Mesenchymal stem cell (in vitro differentiated cells and primary cell): ENCODE data around the gene BORCS5.

ENCODE experiments used
- DNase-seq: peaks from one replicate; pipeline ENCODE4 v3.0.0-alpha.2; 2013
- H2AFZ ChIP-seq: one replicate; pipeline ENCODE4 v1.6.1; 2013; ENCODE audit warnings: low read depth, mild to moderate bottlenecking, control low read depth, inconsistent platforms, low read length, moderate library complexity
- H2AK5ac ChIP-seq: 2 replicates; pipeline ENCODE4 v1.6.1; 2013; ENCODE audit warnings: low read length, moderate library complexity, mild to moderate bottlenecking, inconsistent platforms; ENCODE audit not compliant: severe bottlenecking
- H2BK120ac ChIP-seq: one replicate; pipeline ENCODE4 v1.6.1; 2013; ENCODE audit warnings: low read depth, mild to moderate bottlenecking, inconsistent platforms, low read length, moderate library complexity
- H2BK12ac ChIP-seq, 2 experiments: one replicate each; pipeline ENCODE4 v1.6.1; 2013; ENCODE audit warnings: inconsistent platforms in 2 of 2, low read length in 2 of 2, mild to moderate bottlenecking in 2 of 2, moderate library complexity in 2 of 2, control low read depth in 1 of 2
- H2BK15ac ChIP-seq: one replicate; pipeline ENCODE4 v1.6.1; 2013; ENCODE audit warnings: mild to moderate bottlenecking, low read depth, inconsistent platforms; ENCODE audit not compliant: poor library complexity, severe bottlenecking
- H2BK5ac ChIP-seq: 2 replicates; pipeline ENCODE4 v1.6.1; 2013; ENCODE audit warnings: low read depth, mild to moderate bottlenecking, low read length, control low read depth, inconsistent platforms; ENCODE audit not compliant: poor library complexity, severe bottlenecking
- H3K14ac ChIP-seq, 2 experiments: one replicate each; pipeline ENCODE4 v1.6.1; 2013; ENCODE audit warnings: inconsistent platforms in 2 of 2, low read length in 2 of 2, control low read depth in 1 of 2, mild to moderate bottlenecking in 1 of 2, moderate library complexity in 1 of 2
- H3K18ac ChIP-seq, 2 experiments: one replicate each; pipeline ENCODE4 v1.6.1; 2013; ENCODE audit warnings: inconsistent platforms in 2 of 2, low read length in 2 of 2, control low read depth in 1 of 2, low read depth in 1 of 2, mild to moderate bottlenecking in 1 of 2
- H3K23ac ChIP-seq, 2 experiments: one replicate each; pipeline ENCODE4 v1.6.1; 2013; ENCODE audit warnings: inconsistent platforms in 2 of 2, low read length in 2 of 2, mild to moderate bottlenecking in 2 of 2, moderate library complexity in 2 of 2, control low read depth in 1 of 2
- H3K27ac ChIP-seq: 2 replicates; pipeline ENCODE4 v1.5.1; 2013; ENCODE audit warnings: mild to moderate bottlenecking, moderate library complexity, low read length, control low read depth, inconsistent platforms; ENCODE audit not compliant: poor library complexity, severe bottlenecking
- H3K27me3 ChIP-seq, 2 experiments: 2 replicates each; pipeline versions ENCODE4 v1.6.1 to v1.7.0; 2013; ENCODE audit warnings: low read length in 2 of 2, mild to moderate bottlenecking in 2 of 2, moderate library complexity in 2 of 2, control low read depth in 1 of 2, inconsistent platforms in 1 of 2; ENCODE audit not compliant: control insufficient read depth in 1 of 2, insufficient read depth in 1 of 2
- H3K36me3 ChIP-seq, 2 experiments: 2 replicates each; pipeline versions ENCODE4 v1.6.1 to v1.7.0; 2013; ENCODE audit warnings: low read length in 2 of 2, control low read depth in 1 of 2, inconsistent platforms in 1 of 2, low read depth in 1 of 2, mild to moderate bottlenecking in 1 of 2; ENCODE audit not compliant: insufficient read depth in 2 of 2, control insufficient read depth in 1 of 2
- H3K4ac ChIP-seq, 2 experiments: one replicate each; pipeline ENCODE4 v1.6.1; 2013; ENCODE audit warnings: inconsistent platforms in 2 of 2, low read length in 2 of 2, mild to moderate bottlenecking in 2 of 2, moderate library complexity in 2 of 2, control low read depth in 1 of 2, low read depth in 1 of 2
- H3K4me1 ChIP-seq: 2 replicates; pipeline ENCODE4 v1.6.1; 2013; ENCODE audit warnings: low read depth, low read length, control low read depth; ENCODE audit not compliant: control insufficient read depth, insufficient read depth
- H3K4me2 ChIP-seq: 2 replicates; pipeline ENCODE4 v1.6.1; 2013; ENCODE audit warnings: low read length, mild to moderate bottlenecking, inconsistent platforms; ENCODE audit not compliant: poor library complexity, severe bottlenecking
- H3K4me3 ChIP-seq, 2 experiments: 2 replicates each; pipeline versions ENCODE4 v1.5.1 to v1.7.0; 2013; ENCODE audit warnings: low read length in 2 of 2, mild to moderate bottlenecking in 2 of 2, control low read depth in 1 of 2, low read depth in 1 of 2; ENCODE audit not compliant: insufficient read depth in 1 of 2
- H3K79me1 ChIP-seq: replicated peaks from 2 replicates; pipeline ENCODE4 v1.6.1; 2013; ENCODE audit warnings: mild to moderate bottlenecking, control low read depth, low read length, inconsistent platforms; ENCODE audit not compliant: poor library complexity, severe bottlenecking
- H3K9ac ChIP-seq: 2 replicates; pipeline ENCODE4 v1.7.0; 2013; ENCODE audit warnings: mild to moderate bottlenecking, low read length, moderate library complexity
- H3K9me3 ChIP-seq: 2 replicates; pipeline ENCODE4 v1.7.0; 2013; ENCODE audit warnings: mild to moderate bottlenecking, low read length; ENCODE audit not compliant: control insufficient read depth
- H4K8ac ChIP-seq: one replicate; pipeline ENCODE4 v1.6.1; 2013; ENCODE audit warnings: inconsistent platforms, mild to moderate bottlenecking, low read length, moderate library complexity
- H4K91ac ChIP-seq: one replicate; pipeline ENCODE4 v1.6.1; 2013; ENCODE audit warnings: mild to moderate bottlenecking, low read length, inconsistent platforms
- WGBS: methylation state at CpG from one replicate; pipeline ENCODE4 v1.1.7; 2013; ENCODE audit warnings: mixed read lengths; 5-methylcytosine and 5-hydroxymethylcytosine counted together

BORCS5 gene

GRCh38 chr12:12508612-12509011 lies 151.7 kb downstream of the BORCS5 start:
- Histone ChIP-seq H2BK120ac (no peak overlapping the region), H2BK5ac (no peak overlapping the region), H2BK12ac (no peak overlapping the region), H3K23ac (no peak overlapping the region), H3K36me3 (peaks cover 0 to 6% of the 10 kb centered on the region in 2 experiments), H3K9ac (no peak overlapping the region), H3K79me1 (peaks cover 14% of the 10 kb centered on the region), H2BK15ac (no peak overlapping the region), H3K27ac (no peak overlapping the region), H4K91ac (no peak overlapping the region), H3K4me3 (no peak overlapping the region), H3K4me2 (no peak overlapping the region), H3K9me3 (no peaks in the 10 kb centered on the region), H2AFZ (no peak overlapping the region), H2AK5ac (no peak overlapping the region), H3K27me3 (no peaks in the 10 kb centered on the region), H4K8ac (no peak overlapping the region), H3K4ac (no peak overlapping the region), H3K14ac (no peak overlapping the region), H3K18ac (no peak overlapping the region), H3K4me1 (peaks cover 2% of the 10 kb centered on the region)
- WGBS, result 100% methylated on average over 1 of the region's 2 CpGs
- peak; percentile 13 for DNase-seq

DNA sequence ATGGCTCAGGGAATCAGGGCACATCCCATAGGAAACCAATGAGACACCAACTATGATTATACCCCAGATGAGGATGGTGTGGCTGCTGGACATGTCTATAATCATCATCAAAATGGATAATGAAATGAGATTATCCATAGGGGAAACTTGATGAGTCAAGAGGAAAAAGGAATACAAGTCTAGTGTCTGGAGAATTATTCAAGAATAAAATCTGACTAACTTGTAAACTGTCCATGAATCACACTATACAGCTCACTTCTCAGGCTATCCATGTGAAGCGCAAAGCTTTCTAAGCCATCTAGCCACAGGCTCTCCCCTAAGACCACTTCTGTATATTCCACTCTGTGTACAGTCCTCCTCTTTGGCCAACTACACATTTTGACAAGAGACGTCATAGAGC lies 153.3 kb downstream of the BORCS5 start:
- no peak overlapping the region for H2BK5ac ChIP-seq
- no peak overlapping the region for H2BK12ac ChIP-seq
- H3K4me2 ChIP-seq, result no peak overlapping the region
- peak; percentile 67 for DNase-seq
- no peak overlapping the region for H3K23ac ChIP-seq
- H3K4ac ChIP-seq, result no peak overlapping the region
- H4K91ac ChIP-seq, result no peak overlapping the region
- H2AK5ac ChIP-seq, result no peak overlapping the region
- H2BK15ac ChIP-seq, result no peak overlapping the region
- no peak overlapping the region for H3K14ac ChIP-seq
- no peaks in the 10 kb centered on the region for H3K9me3 ChIP-seq
- no peak overlapping the region for H3K18ac ChIP-seq
- no peak overlapping the region for H2BK120ac ChIP-seq
- H4K8ac ChIP-seq, result no peak overlapping the region
- H3K79me1 ChIP-seq, result peaks cover 11% of the 10 kb centered on the region
- no peaks in the 10 kb centered on the region for H3K27me3 ChIP-seq
- no peak overlapping the region for H2AFZ ChIP-seq
- peaks cover 0 to 6% of the 10 kb centered on the region in 2 experiments for H3K36me3 ChIP-seq
- WGBS, result 82% methylated on average over 2 of the region's 2 CpGs
- peaks cover 2% of the 10 kb centered on the region for H3K4me1 ChIP-seq
- no peak overlapping the region for H3K27ac ChIP-seq
- no peak overlapping the region for H3K4me3 ChIP-seq
- peak overlapping the region; percentile 38 for H3K9ac ChIP-seq

GRCh38 chr12:12510551-12510950 lies 153.7 kb downstream of the BORCS5 start:
- Histone ChIP-seq H2BK15ac (no peak overlapping the region), H2AK5ac (no peak overlapping the region)
- DNase-seq, result no peak

GRCh38 chr12:12511021-12511783 lies 154.3 kb downstream of the BORCS5 start:
- H4K8ac ChIP-seq, result no peak overlapping the region
- H2BK120ac ChIP-seq, result no peak overlapping the region
- peaks cover 2% of the 10 kb centered on the region for H3K4me1 ChIP-seq
- no peak overlapping the region for H3K4me2 ChIP-seq
- no peak overlapping the region for H3K18ac ChIP-seq
- no peak overlapping the region for H3K14ac ChIP-seq
- DNase-seq, result no peak
- H3K9me3 ChIP-seq, result no peaks in the 10 kb centered on the region
- H2BK15ac ChIP-seq, result no peak overlapping the region
- H3K9ac ChIP-seq, result no peak overlapping the region
- no peak overlapping the region for H2AFZ ChIP-seq
- no peak overlapping the region for H2AK5ac ChIP-seq
- no peak overlapping the region for H3K4ac ChIP-seq
- H3K23ac ChIP-seq, result no peak overlapping the region
- WGBS, result 94% methylated on average over 3 of the region's 3 CpGs
- H4K91ac ChIP-seq, result no peak overlapping the region
- peaks cover 12% of the 10 kb centered on the region for H3K79me1 ChIP-seq
- H2BK12ac ChIP-seq, result no peak overlapping the region
- H2BK5ac ChIP-seq, result no peak overlapping the region
- H3K4me3 ChIP-seq, result no peak overlapping the region
- peaks cover 0 to 6% of the 10 kb centered on the region in 2 experiments for H3K36me3 ChIP-seq
- no peak overlapping the region for H3K27ac ChIP-seq
- no peaks in the 10 kb centered on the region for H3K27me3 ChIP-seq

More at GRCh38 chr12:12510551-12510950, 153.7 kb downstream of the BORCS5 start:
- no peak overlapping the region for H2BK12ac ChIP-seq
- H2AFZ ChIP-seq, result no peak overlapping the region
- no peak overlapping the region for H4K91ac ChIP-seq
- WGBS, result 100% methylated on average over 1 of the region's 2 CpGs
- H3K14ac ChIP-seq, result no peak overlapping the region
- H4K8ac ChIP-seq, result no peak overlapping the region
- peaks cover 2% of the 10 kb centered on the region for H3K4me1 ChIP-seq
- H3K27ac ChIP-seq, result no peak overlapping the region
- no peak overlapping the region for H3K4me2 ChIP-seq
- no peak overlapping the region for H3K4me3 ChIP-seq
- H3K36me3 ChIP-seq, result peaks cover 0 to 6% of the 10 kb centered on the region in 2 experiments
- H2BK120ac ChIP-seq, result no peak overlapping the region
- peaks cover 10% of the 10 kb centered on the region for H3K79me1 ChIP-seq
- no peak overlapping the region for H3K18ac ChIP-seq
- H3K9me3 ChIP-seq, result no peaks in the 10 kb centered on the region
- peak overlapping the region; percentile 38 for H3K9ac ChIP-seq
- H3K27me3 ChIP-seq, result no peaks in the 10 kb centered on the region
- no peak overlapping the region for H2BK5ac ChIP-seq
- H3K23ac ChIP-seq, result no peak overlapping the region
- no peak overlapping the region for H3K4ac ChIP-seq
